HK-2 (cell line): ENCODE results near the gene CD46.
"Not testable (repeated sequence)": the region's sequence is repeated elsewhere in the genome, so short reads cannot be mapped to it uniquely, and the experiment has no call there.

Experiments
- DNase-seq: peaks from one replicate; pipeline ENCODE4 v3.0.0-alpha.2; 2018; ENCODE audit not compliant: unreplicated experiment

The CD46 gene

GRCh38 chr1:207751463-207751789 is 428 bp upstream of the CD46 start:
- DNase-seq = not testable (repeated sequence)

GRCh38 chr1:207752456-207752998 is 673 bp downstream of the CD46 start:
- peak; percentile 57 for DNase-seq

GRCh38 chr1:207753611-207754010 is 1.8 kb downstream of the CD46 start:
- no peak for DNase-seq

GRCh38 chr1:207754011-207754410 is 2.2 kb downstream of the CD46 start:
- no peak for DNase-seq

GRCh38 chr1:207754974-207755700 is 3.3 kb downstream of the CD46 start:
- no peak for DNase-seq

GRCh38 chr1:207755846-207756693 is 4.2 kb downstream of the CD46 start:
- peak; percentile 17 for DNase-seq

GRCh38 chr1:207762622-207763021 is 10.8 kb downstream of the CD46 start:
- DNase-seq = no peak

GRCh38 chr1:207763091-207763490 is 11.2 kb downstream of the CD46 start:
- no peak for DNase-seq

- no peak for DNase-seq
Observed at GRCh38 chr1:207763972-207764371, 12.1 kb downstream of the CD46 start.

- DNase-seq = no peak
Observed at GRCh38 chr1:207766569-207766968, 14.7 kb downstream of the CD46 start.

GRCh38 chr1:207770514-207770913 is 18.7 kb downstream of the CD46 start:
- not testable (repeated sequence) for DNase-seq

- DNase-seq = not testable (repeated sequence)
Observed at GRCh38 chr1:207776045-207776444, 24.2 kb downstream of the CD46 start.

- not testable (repeated sequence) for DNase-seq
Observed at GRCh38 chr1:207777412-207777811, 25.6 kb downstream of the CD46 start.

- no peak for DNase-seq
Observed at GRCh38 chr1:207779008-207779407, 27.2 kb downstream of the CD46 start.

GRCh38 chr1:207781312-207781711 is 29.5 kb downstream of the CD46 start:
- DNase-seq = no peak

- no peak for DNase-seq
Observed at GRCh38 chr1:207787776-207788175, 35.9 kb downstream of the CD46 start.

GRCh38 chr1:207789386-207789785 is 37.5 kb downstream of the CD46 start:
- no peak for DNase-seq

GRCh38 chr1:207789792-207790787 is 38.2 kb downstream of the CD46 start:
- no peak for DNase-seq

GRCh38 chr1:207791290-207791689 is 39.4 kb downstream of the CD46 start:
- no peak for DNase-seq

GRCh38 chr1:207793327-207793726 is 41.5 kb downstream of the CD46 start:
- DNase-seq = no peak

GRCh38 chr1:207794861-207795260 is 43.0 kb downstream of the CD46 start:
- no peak for DNase-seq
